H7 (cell line): ENCODE data around the gene C19orf25. TPM values are rescaled to one million over a fixed set of nuclear protein-coding genes. Genes with fewer than 3 reads are reported as not detected.
A peak's percentile ranks its signal among the peaks of the same experiment; 100 is the strongest.

ENCODE experiments used
- DNase-seq: peaks from one replicate; pipeline ENCODE4 v3.0.0; 2012
- H3K27me3 ChIP-seq: 2 replicates; pipeline ENCODE4 v1.6.0; 2011; ENCODE audit warnings: mild to moderate bottlenecking, low read length; ENCODE audit not compliant: control insufficient read depth, insufficient read depth
- H3K36me3 ChIP-seq: replicated peaks from 2 replicates; pipeline ENCODE4 v1.5.1; 2011; ENCODE audit warnings: low read length; ENCODE audit not compliant: control insufficient read depth, insufficient read depth
- H3K4me3 ChIP-seq: 2 replicates; pipeline ENCODE4 v1.5.1; 2011; ENCODE audit warnings: low read depth, mild to moderate bottlenecking, control low read depth, low read length, moderate library complexity; ENCODE audit not compliant: insufficient read depth
- total RNA-seq: library from RNA; depleted of rRNA; stranded (reverse); fragments of >200 nt; shearing (Covaris generic); gene quantifications from 2 replicates; pipeline ENCODE4 v1.2.3, GENCODE V29; 2014

Gene C19orf25
- total RNA-seq, 1 experiment from 2014 or later: 75.3 TPM

DNA sequence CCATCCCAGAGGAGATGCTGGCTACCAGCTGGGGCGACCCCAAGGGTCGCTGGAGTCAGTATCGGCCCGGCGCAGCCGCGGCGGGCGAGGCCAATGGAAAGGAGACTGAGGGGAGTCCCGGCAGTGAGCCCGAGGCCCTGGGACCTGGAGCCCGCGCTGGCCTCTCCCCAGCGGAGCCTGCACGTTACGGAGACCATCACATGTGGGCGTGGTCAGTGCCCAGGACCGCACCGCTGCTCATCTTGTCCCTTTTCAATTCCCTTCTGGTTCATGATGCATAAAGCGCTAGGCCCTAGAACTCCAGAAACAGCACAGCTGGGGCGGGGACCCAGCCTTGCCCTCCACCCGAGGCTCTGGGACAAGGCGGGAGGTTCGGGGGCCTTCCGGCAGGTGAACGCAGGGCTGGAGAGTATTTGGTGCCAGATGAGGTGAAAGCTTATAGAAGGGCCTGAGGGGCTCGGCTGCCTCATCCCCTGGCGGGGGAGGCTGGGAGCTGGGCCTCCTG, 8.0 kb downstream of the C19orf25 start:
- H3K36me3 ChIP-seq: no peaks in the 10 kb centered on the region
- peak overlapping the region; percentile 36 for H3K4me3 ChIP-seq
- peak; percentile 95 for DNase-seq
- peaks cover 70% of the 10 kb centered on the region for H3K27me3 ChIP-seq

- peak; percentile 97 for DNase-seq
- H3K36me3 ChIP-seq: no peaks in the 10 kb centered on the region
- peaks cover 76% of the 10 kb centered on the region for H3K27me3 ChIP-seq
- H3K4me3 ChIP-seq: peak overlapping the region; percentile 39
Observed at GRCh38 chr19:1470305-1471009, 8.6 kb downstream of the C19orf25 start.

DNA sequence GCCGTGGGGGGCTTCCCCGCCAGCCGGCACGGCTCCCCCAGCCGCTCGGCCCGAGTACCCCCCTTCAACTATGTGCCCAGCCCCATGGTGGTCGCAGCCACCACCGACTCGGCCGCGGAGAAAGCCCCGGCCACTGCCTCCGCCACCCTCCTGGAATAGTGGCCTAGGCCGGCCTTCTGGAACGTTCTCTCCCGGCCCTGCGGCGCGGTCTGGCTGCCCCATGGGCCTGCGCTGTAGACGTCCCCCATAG, 9.0 kb downstream of the C19orf25 start:
- peak overlapping the region; percentile 39 for H3K4me3 ChIP-seq
- peak; percentile 81 for DNase-seq
- no peaks in the 10 kb centered on the region for H3K36me3 ChIP-seq
- peaks cover 80% of the 10 kb centered on the region for H3K27me3 ChIP-seq

DNA sequence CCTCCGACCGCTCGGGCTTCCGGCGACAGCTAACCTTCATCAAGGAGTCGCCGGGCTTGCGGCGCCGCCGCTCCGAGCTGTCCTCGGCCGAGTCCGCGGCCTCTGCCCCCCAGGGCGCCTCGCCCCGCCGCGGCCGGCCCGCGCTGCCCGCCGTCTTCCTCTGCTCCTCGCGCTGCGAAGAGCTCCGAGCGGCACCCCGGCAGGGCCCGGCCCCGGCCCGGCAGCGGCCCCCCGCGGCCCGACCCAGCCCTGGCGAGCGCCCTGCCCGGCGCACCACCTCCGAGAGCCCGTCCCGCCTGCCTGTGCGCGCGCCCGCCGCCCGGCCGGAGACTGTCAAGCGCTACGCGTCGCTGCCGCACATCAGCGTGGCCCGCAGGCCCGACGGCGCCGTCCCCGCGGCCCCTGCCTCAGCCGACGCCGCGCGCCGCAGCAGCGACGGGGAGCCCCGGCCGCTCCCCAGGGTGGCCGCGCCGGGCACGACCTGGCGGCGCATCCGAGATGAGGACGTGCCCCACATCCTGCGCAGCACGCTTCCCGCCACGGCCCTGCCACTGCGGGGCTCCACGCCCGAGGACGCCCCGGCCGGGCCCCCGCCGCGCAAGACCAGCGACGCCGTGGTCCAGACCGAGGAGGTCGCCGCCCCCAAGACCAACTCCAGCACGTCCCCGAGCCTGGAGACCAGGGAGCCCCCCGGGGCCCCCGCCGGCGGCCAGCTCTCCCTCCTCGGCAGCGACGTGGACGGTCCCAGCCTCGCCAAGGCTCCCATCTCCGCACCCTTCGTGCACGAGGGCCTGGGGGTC, 9.6 kb downstream of the C19orf25 start:
- Histone ChIP-seq H3K4me3 (peak overlapping the region; percentile 39; the same call in 1 of the 2 replicates), H3K36me3 (no peaks in the 10 kb centered on the region), H3K27me3 (peaks cover 82% of the 10 kb centered on the region)
- peak; percentile 87 for DNase-seq

- Histone ChIP-seq H3K36me3 (no peaks in the 10 kb centered on the region), H3K27me3 (peaks cover 82% of the 10 kb centered on the region), H3K4me3 (no peak overlapping the region; the same call in 1 of the 2 replicates)
- peak; percentile 90 for DNase-seq
Observed at GRCh38 chr19:1468821-1469254, 10.2 kb downstream of the C19orf25 start.

- DNase-seq: peak; percentile 75
- H3K36me3 ChIP-seq: no peaks in the 10 kb centered on the region
- H3K4me3 ChIP-seq: no peak overlapping the region; the same call in 1 of the 2 replicates
- H3K27me3 ChIP-seq: peaks cover 82% of the 10 kb centered on the region
Observed at GRCh38 chr19:1468274-1468820, 10.7 kb downstream of the C19orf25 start.

GRCh38 chr19:1467490-1468273, 11.3 kb downstream of the C19orf25 start:
- DNase-seq: peak; percentile 89
- no peak overlapping the region; the same call in 1 of the 2 replicates for H3K4me3 ChIP-seq
- peaks cover 76% of the 10 kb centered on the region for H3K27me3 ChIP-seq

GRCh38 chr19:1467215-1467489, 11.9 kb downstream of the C19orf25 start:
- no peaks in the 10 kb centered on the region for H3K36me3 ChIP-seq
- peaks cover 71% of the 10 kb centered on the region for H3K27me3 ChIP-seq
- H3K4me3 ChIP-seq: peak overlapping the region; percentile 12; the same call in 1 of the 2 replicates
- no peak for DNase-seq

More at GRCh38 chr19:1467490-1468273, 11.3 kb downstream of the C19orf25 start:
- no peaks in the 10 kb centered on the region for H3K36me3 ChIP-seq

GRCh38 chr19:1466461-1467214, 12.4 kb downstream of the C19orf25 start:
- peaks cover 66% of the 10 kb centered on the region for H3K27me3 ChIP-seq
- no peaks in the 10 kb centered on the region for H3K36me3 ChIP-seq
- H3K4me3 ChIP-seq: peak overlapping the region; percentile 12; the same call in 1 of the 2 replicates
- peak; percentile 83 for DNase-seq

GRCh38 chr19:1466018-1466460, 13.0 kb downstream of the C19orf25 start:
- no peaks in the 10 kb centered on the region for H3K36me3 ChIP-seq

DNA sequence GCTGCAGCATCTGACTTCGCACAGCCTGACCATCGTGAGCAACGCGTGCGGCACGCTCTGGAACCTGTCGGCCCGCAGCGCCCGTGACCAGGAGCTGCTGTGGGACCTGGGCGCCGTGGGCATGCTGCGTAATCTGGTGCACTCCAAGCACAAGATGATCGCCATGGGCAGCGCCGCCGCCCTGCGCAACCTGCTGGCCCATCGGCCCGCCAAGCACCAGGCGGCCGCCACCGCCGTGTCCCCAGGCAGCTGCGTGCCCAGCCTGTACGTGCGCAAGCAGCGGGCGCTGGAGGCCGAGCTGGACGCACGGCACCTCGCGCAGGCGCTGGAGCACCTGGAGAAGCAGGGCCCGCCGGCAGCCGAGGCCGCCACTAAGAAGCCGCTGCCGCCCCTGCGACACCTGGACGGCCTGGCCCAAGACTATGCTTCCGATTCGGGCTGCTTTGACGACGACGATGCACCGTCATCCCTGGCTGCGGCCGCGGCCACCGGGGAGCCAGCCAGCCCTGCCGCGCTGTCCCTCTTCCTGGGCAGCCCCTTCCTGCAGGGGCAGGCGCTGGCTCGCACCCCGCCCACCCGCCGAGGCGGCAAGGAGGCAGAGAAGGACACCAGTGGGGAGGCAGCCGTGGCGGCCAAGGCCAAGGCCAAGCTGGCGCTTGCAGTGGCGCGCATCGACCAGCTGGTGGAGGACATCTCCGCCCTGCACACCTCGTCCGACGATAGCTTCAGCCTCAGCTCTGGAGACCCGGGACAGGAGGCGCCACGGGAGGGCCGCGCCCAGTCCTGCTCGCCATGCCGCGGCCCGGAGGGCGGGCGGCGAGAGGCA, 13.6 kb downstream of the C19orf25 start:
- Histone ChIP-seq H3K27me3 (peaks cover 53% of the 10 kb centered on the region), H3K4me3 (no peak overlapping the region), H3K36me3 (no peaks in the 10 kb centered on the region)
- peak; percentile 93 for DNase-seq

More at GRCh38 chr19:1466018-1466460, 13.0 kb downstream of the C19orf25 start:
- Histone ChIP-seq H3K27me3 (peaks cover 60% of the 10 kb centered on the region), H3K4me3 (no peak overlapping the region)
- peak; percentile 78 for DNase-seq

GRCh38 chr19:1461862-1462261, 17.2 kb downstream of the C19orf25 start:
- Histone ChIP-seq H3K36me3 (no peaks in the 10 kb centered on the region), H3K4me3 (no peak overlapping the region), H3K27me3 (peaks cover 27% of the 10 kb centered on the region)
- no peak for DNase-seq
